Measurements from ENCODE around the gene ZBTB16.

Gene ZBTB16

GRCh38 chr11:114172871-114173444 is 113.4 kb downstream of the ZBTB16 start:
- Histone ChIP-seq H4K91ac (ENCODE audit: low read depth, low read length, poor library complexity) (no peak overlapping the region), H3K4me2 (ENCODE audit: insufficient read depth, low read length, poor library complexity, severe bottlenecking) (no peak overlapping the region), H3K14ac (ENCODE audit: low read length) (no peak overlapping the region), H3K4me3 (ENCODE audit: low read length in 2 of 2) (no peak overlapping the region), H3K4ac (ENCODE audit: low read length) (no peak overlapping the region), H3K36me3 (replicated peaks in 1 of 2; ENCODE audit: control insufficient read depth in 2 of 2, insufficient read depth in 2 of 2, low read length in 2 of 2) (peaks cover 0 to 5% of the 10 kb centered on the region in 2 donors), H3K4me1 (ENCODE audit: control insufficient read depth in 2 of 2, insufficient read depth in 1 of 2, low read depth in 1 of 2, low read length in 2 of 2) (peaks cover 38 to 50% of the 10 kb centered on the region in 2 donors), H3K9me3 (replicated peaks in 1 of 2; ENCODE audit: control insufficient read depth in 2 of 2, insufficient read depth in 1 of 2, low read depth in 1 of 2, low read length in 2 of 2) (peaks cover 0 to 1% of the 10 kb centered on the region in 2 donors), H3K23ac (ENCODE audit: low read depth, low read length, poor library complexity) (no peak overlapping the region), H3K18ac (ENCODE audit: low read length) (no peak overlapping the region), H4K8ac (ENCODE audit: low read depth, low read length) (no peak overlapping the region), H2BK12ac (ENCODE audit: low read length) (no peak overlapping the region), H2BK5ac (ENCODE audit: low read length) (no peak overlapping the region), H2AFZ (ENCODE audit: low read length) (no peak overlapping the region), H3K79me1 (ENCODE audit: low read depth, low read length) (peaks cover 11% of the 10 kb centered on the region), H3K27me3 (ENCODE audit: control insufficient read depth in 3 of 3, insufficient read depth in 3 of 3, low read depth in 1 of 3, low read length in 3 of 3) (no peaks in the 10 kb centered on the region), H3K9ac (ENCODE audit: low read depth, low read length, poor library complexity) (no peak overlapping the region), H2AK5ac (ENCODE audit: low read depth, low read length) (no peak overlapping the region), H2BK15ac (ENCODE audit: low read length) (no peak overlapping the region), H3K27ac (replicated peaks; ENCODE audit: low read length) (no peak overlapping the region), H2BK120ac (ENCODE audit: low read depth, low read length) (no peak overlapping the region)
- DNase-seq (ENCODE audit: low spot score): no peak
- WGBS, 2 donors (ENCODE audit: extremely low coverage in 2 of 2, insufficient read length in 2 of 2, insufficient replicate concordance in 1 of 2): no CpG with 5 or more reads among the region's 8 CpGs

- Histone ChIP-seq H4K91ac (ENCODE audit: low read depth, low read length, poor library complexity) (no peak overlapping the region), H3K4me1 (ENCODE audit: control insufficient read depth in 2 of 2, insufficient read depth in 1 of 2, low read depth in 1 of 2, low read length in 2 of 2) (peaks cover 29 to 49% of the 10 kb centered on the region in 2 donors), H3K27me3 (ENCODE audit: control insufficient read depth in 3 of 3, insufficient read depth in 3 of 3, low read depth in 1 of 3, low read length in 3 of 3) (no peaks in the 10 kb centered on the region), H3K79me1 (ENCODE audit: low read depth, low read length) (peaks cover 10% of the 10 kb centered on the region), H3K23ac (ENCODE audit: low read depth, low read length, poor library complexity) (no peak overlapping the region), H3K4me3 (ENCODE audit: low read length in 2 of 2) (no peak overlapping the region), H3K4ac (ENCODE audit: low read length) (no peak overlapping the region), H3K9ac (ENCODE audit: low read depth, low read length, poor library complexity) (no peak overlapping the region), H3K4me2 (ENCODE audit: insufficient read depth, low read length, poor library complexity, severe bottlenecking) (no peak overlapping the region), H2BK120ac (ENCODE audit: low read depth, low read length) (no peak overlapping the region), H2BK12ac (ENCODE audit: low read length) (no peak overlapping the region), H3K18ac (ENCODE audit: low read length) (no peak overlapping the region), H2BK15ac (ENCODE audit: low read length) (no peak overlapping the region), H2AK5ac (ENCODE audit: low read depth, low read length) (no peak overlapping the region), H3K9me3 (replicated peaks in 1 of 2; ENCODE audit: control insufficient read depth in 2 of 2, insufficient read depth in 1 of 2, low read depth in 1 of 2, low read length in 2 of 2) (peaks cover 0 to 1% of the 10 kb centered on the region in 2 donors), H2AFZ (ENCODE audit: low read length) (no peak overlapping the region), H3K14ac (ENCODE audit: low read length) (no peak overlapping the region), H4K8ac (ENCODE audit: low read depth, low read length) (no peak overlapping the region), H3K27ac (replicated peaks; ENCODE audit: low read length) (no peak overlapping the region), H2BK5ac (ENCODE audit: low read length) (no peak overlapping the region), H3K36me3 (replicated peaks in 1 of 2; ENCODE audit: control insufficient read depth in 2 of 2, insufficient read depth in 2 of 2, low read length in 2 of 2) (peaks cover 0 to 5% of the 10 kb centered on the region in 2 donors)
- DNase-seq (ENCODE audit: low spot score): no peak
- no CpG with 5 or more reads among the region's 5 CpGs for WGBS, 2 donors (ENCODE audit: extremely low coverage in 2 of 2, insufficient read length in 2 of 2, insufficient replicate concordance in 1 of 2)
These were observed 114.3 kb downstream of the ZBTB16 start for GRCh38 chr11:114173843-114174242.

GRCh38 chr11:114174712-114175495 is 115.4 kb downstream of the ZBTB16 start:
- no peak overlapping the region for H2BK5ac ChIP-seq (ENCODE audit: low read length)
- no CpG with 5 or more reads among the region's 3 CpGs for WGBS, 2 donors (ENCODE audit: extremely low coverage in 2 of 2, insufficient read length in 2 of 2, insufficient replicate concordance in 1 of 2)
- no peak overlapping the region for H3K18ac ChIP-seq (ENCODE audit: low read length)
- H3K4me1 ChIP-seq (ENCODE audit: control insufficient read depth in 2 of 2, insufficient read depth in 1 of 2, low read depth in 1 of 2, low read length in 2 of 2): peaks cover 30 to 48% of the 10 kb centered on the region in 2 donors
- no peak overlapping the region for H3K9ac ChIP-seq (ENCODE audit: low read depth, low read length, poor library complexity)
- H2BK120ac ChIP-seq (ENCODE audit: low read depth, low read length): no peak overlapping the region
- no peak for DNase-seq (ENCODE audit: low spot score)
- H3K4me3 ChIP-seq (ENCODE audit: low read length in 2 of 2): no peak overlapping the region
- no peaks in the 10 kb centered on the region for H3K27me3 ChIP-seq (ENCODE audit: control insufficient read depth in 3 of 3, insufficient read depth in 3 of 3, low read depth in 1 of 3, low read length in 3 of 3)
- no peak overlapping the region for H3K14ac ChIP-seq (ENCODE audit: low read length)
- H2AFZ ChIP-seq (ENCODE audit: low read length): no peak overlapping the region
- no peak overlapping the region for H3K4me2 ChIP-seq (ENCODE audit: insufficient read depth, low read length, poor library complexity, severe bottlenecking)
- no peak overlapping the region for H3K23ac ChIP-seq (ENCODE audit: low read depth, low read length, poor library complexity)
- no peak overlapping the region for H4K91ac ChIP-seq (ENCODE audit: low read depth, low read length, poor library complexity)
- H2BK12ac ChIP-seq (ENCODE audit: low read length): no peak overlapping the region
- no peak overlapping the region for H2AK5ac ChIP-seq (ENCODE audit: low read depth, low read length)
- H2BK15ac ChIP-seq (ENCODE audit: low read length): no peak overlapping the region
- no peak overlapping the region for H4K8ac ChIP-seq (ENCODE audit: low read depth, low read length)
- peaks cover 0 to 2% of the 10 kb centered on the region in 2 donors for H3K36me3 ChIP-seq (replicated peaks in 1 of 2; ENCODE audit: control insufficient read depth in 2 of 2, insufficient read depth in 2 of 2, low read length in 2 of 2)
- H3K4ac ChIP-seq (ENCODE audit: low read length): no peak overlapping the region
- H3K27ac ChIP-seq (replicated peaks; ENCODE audit: low read length): no peak overlapping the region
- peaks cover 0 to 1% of the 10 kb centered on the region in 2 donors for H3K9me3 ChIP-seq (replicated peaks in 1 of 2; ENCODE audit: control insufficient read depth in 2 of 2, insufficient read depth in 1 of 2, low read depth in 1 of 2, low read length in 2 of 2)
- H3K79me1 ChIP-seq (ENCODE audit: low read depth, low read length): peaks cover 6% of the 10 kb centered on the region

GRCh38 chr11:114175706-114176105 is 116.2 kb downstream of the ZBTB16 start:
- no peak overlapping the region for H3K4ac ChIP-seq (ENCODE audit: low read length)
- no peak overlapping the region for H2BK5ac ChIP-seq (ENCODE audit: low read length)
- no peak for DNase-seq (ENCODE audit: low spot score)
- peaks cover 6% of the 10 kb centered on the region for H3K79me1 ChIP-seq (ENCODE audit: low read depth, low read length)
- H3K27me3 ChIP-seq (ENCODE audit: control insufficient read depth in 3 of 3, insufficient read depth in 3 of 3, low read depth in 1 of 3, low read length in 3 of 3): no peaks in the 10 kb centered on the region
- H3K23ac ChIP-seq (ENCODE audit: low read depth, low read length, poor library complexity): no peak overlapping the region
- H3K4me1 ChIP-seq (ENCODE audit: control insufficient read depth in 2 of 2, insufficient read depth in 1 of 2, low read depth in 1 of 2, low read length in 2 of 2): peaks cover 26 to 44% of the 10 kb centered on the region in 2 donors
- H2BK15ac ChIP-seq (ENCODE audit: low read length): no peak overlapping the region
- no peak overlapping the region for H3K4me2 ChIP-seq (ENCODE audit: insufficient read depth, low read length, poor library complexity, severe bottlenecking)
- H3K9me3 ChIP-seq (replicated peaks in 1 of 2; ENCODE audit: control insufficient read depth in 2 of 2, insufficient read depth in 1 of 2, low read depth in 1 of 2, low read length in 2 of 2): peaks cover 0 to 1% of the 10 kb centered on the region in 2 donors
- H2BK120ac ChIP-seq (ENCODE audit: low read depth, low read length): no peak overlapping the region
- H3K36me3 ChIP-seq (replicated peaks in 1 of 2; ENCODE audit: control insufficient read depth in 2 of 2, insufficient read depth in 2 of 2, low read length in 2 of 2): peaks cover 0 to 2% of the 10 kb centered on the region in 2 donors
- H2AK5ac ChIP-seq (ENCODE audit: low read depth, low read length): no peak overlapping the region
- no peak overlapping the region for H4K91ac ChIP-seq (ENCODE audit: low read depth, low read length, poor library complexity)
- no CpG with 5 or more reads among the region's 6 CpGs for WGBS, 2 donors (ENCODE audit: extremely low coverage in 2 of 2, insufficient read length in 2 of 2, insufficient replicate concordance in 1 of 2)
- no peak overlapping the region for H3K18ac ChIP-seq (ENCODE audit: low read length)
- no peak overlapping the region for H3K9ac ChIP-seq (ENCODE audit: low read depth, low read length, poor library complexity)
- H3K27ac ChIP-seq (replicated peaks; ENCODE audit: low read length): no peak overlapping the region
- H2AFZ ChIP-seq (ENCODE audit: low read length): no peak overlapping the region
- no peak overlapping the region for H2BK12ac ChIP-seq (ENCODE audit: low read length)
- H3K14ac ChIP-seq (ENCODE audit: low read length): no peak overlapping the region
- no peak overlapping the region for H3K4me3 ChIP-seq (ENCODE audit: low read length in 2 of 2)
- H4K8ac ChIP-seq (ENCODE audit: low read depth, low read length): no peak overlapping the region

Measured in neuronal stem cell (in vitro differentiated cells).